GM18873 (cell line): ENCODE results near the gene C7.
"Not testable (repeated sequence)": the region's sequence is repeated elsewhere in the genome, so short reads cannot be mapped to it uniquely, and the experiment has no call there.

Source experiments
- ATAC-seq: cut with Tn5 transposase; IDR thresholded peaks from one replicate; pipeline ENCODE4 v1.9.1; 2021; ENCODE audit warnings: mild to moderate bottlenecking, moderate library complexity, moderate number of reproducible peaks; ENCODE audit not compliant: unreplicated experiment, low FRiP score

C7 gene

DNA sequence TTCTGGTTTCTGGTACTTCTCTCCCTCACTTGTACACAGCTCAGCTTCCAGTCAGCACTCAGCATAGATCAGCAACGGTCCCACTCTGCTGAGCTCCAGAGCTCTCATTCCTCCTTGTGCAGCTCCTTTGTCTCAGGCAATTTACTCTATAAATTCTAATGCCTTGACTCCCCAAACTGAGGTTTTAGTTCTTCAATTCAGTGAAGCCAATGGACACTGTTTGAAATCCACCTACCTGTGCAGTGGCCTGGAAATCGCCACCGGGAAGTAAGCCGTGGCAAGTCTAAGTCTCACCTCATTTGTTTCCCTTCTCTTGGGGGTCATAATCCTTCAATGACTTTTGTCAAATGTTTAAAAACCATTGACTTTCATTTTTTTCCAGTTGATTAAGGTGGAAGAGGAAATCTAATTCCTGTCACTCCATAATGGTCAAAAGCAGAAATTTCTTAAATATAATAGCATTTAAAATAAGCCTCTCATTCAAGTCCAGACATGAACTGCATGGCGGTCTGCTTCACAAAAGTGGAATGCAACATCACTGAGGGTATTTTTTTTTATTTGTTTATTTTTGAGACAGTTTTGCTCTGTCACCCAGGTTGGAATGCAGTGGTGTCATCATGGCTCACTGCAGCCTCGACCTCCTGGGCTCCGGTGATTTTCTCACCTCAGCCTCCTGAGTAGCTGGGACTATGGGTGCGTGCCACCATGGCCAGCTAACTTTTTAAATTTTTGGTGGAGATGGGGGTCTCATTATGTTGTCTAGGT, 79.6 kb downstream of the C7 start:
- no peak for ATAC-seq

DNA sequence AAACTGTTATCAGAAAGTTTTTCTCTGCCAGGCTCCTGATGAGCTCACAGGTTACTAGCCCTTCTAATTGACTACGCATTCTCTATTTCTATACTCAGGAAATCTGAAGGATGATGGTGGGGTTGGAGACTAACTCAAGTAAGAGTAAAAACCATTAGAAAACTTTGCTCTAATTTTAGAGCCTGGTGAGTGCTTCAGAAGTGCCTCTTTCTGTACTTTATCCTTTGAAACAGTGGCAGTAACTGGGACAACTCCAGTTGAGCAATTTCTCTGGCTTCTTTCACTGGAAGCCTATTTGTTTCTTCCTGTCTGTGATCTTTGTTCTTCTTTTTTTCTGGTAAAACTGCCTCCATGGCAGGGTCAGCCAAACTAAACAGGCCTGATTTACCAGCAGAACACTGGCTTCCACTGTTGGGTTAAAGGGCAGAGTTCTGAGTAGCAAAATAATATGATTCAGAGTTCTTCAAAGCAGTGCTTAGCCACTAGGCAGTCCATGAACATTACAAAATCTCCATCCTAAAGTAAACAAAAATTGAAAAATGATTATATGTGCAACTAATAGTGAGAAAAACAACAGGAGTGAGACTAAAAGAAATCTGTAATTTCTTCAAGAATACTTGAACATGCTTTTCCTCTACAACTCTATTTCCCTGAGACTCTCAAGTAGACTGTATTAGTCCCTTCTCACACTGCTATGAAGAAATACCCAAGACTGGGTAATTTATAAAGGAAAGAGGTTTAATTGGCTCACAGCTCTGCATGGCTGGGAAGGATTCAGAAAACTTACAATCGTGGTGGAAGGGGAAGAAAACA, 82.1 kb downstream of the C7 start:
- ATAC-seq: no peak

DNA sequence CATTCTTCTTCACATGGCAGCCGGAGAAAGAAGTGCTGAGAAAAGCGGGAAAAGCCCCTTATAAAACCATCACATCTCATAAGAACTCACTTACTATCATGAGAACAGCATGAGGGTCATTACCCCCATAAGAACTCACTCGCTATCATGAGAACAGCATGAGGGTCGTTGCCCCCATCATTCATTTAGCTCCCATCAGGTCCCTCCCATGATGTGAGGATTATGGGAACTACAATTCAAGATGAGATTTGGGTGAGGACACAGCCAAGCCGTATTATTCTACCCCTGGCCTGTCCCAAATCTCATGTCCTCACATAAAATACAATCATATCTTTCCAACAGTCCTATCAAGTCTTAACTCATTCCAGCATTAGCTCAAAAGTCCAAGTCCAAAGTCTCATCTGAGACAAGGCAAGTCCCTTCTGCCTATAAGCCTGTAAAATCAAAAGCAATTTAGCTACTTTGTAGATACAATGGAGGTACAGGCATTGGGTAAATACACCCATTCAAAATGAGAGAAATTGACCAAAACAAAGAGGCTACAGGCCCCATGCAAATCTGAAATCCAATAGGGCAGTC, 82.8 kb downstream of the C7 start:
- no peak for ATAC-seq

DNA sequence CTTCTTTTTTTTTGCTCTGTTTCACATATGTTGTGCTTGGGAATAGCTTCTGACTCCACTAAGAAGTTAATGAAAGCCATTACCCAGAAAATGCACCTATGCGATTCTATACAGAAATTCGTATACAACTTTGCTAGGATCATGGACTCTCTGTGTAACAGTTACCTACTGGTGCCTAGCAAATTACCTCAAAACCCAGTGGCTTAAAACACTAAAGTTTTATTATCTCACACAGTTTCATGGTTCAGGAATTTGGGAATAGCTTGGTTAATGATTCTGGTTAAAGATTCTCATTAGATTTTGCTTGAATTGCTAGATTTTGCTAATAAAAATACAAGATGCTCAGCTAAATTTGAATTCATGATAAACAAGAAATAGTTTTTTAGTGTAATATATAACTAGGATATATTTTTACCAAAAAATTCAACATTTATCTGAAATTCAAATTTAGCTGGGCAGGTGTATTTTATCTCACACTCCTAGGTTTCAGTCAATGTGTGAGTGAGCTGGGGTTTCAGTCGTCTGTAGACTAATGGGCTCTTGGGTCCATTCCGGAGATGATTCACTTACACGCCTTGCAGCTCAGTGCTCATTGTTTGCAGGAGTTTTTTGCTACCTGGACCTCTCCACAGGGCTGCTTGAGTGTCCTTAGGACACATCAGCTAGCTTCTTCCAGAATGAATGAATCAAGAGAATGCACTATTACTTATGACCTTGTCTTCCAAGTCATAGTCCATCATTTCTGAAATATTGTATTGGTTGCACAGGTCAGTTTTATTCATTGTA, 86.7 kb downstream of the C7 start:
- no peak for ATAC-seq

DNA sequence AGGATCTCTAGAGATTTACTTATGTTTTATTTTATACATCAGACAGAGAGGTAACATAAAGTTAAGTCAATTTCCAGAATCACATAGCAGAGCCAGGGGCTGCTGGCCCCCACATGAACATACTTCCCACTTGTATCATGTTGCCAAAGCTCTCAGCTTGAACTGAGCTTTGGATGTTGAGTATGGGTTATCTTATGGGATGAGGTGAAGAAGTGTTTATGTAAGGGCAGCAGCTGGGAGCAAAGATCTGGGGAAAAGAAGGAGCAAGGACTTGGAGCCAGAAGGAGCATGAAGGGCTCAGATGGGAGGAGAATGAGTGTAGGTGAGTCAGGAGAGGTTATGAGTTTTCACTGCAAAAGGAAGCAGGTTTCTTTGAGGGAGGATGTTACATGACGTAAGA, 89.8 kb downstream of the C7 start:
- ATAC-seq: no peak

DNA sequence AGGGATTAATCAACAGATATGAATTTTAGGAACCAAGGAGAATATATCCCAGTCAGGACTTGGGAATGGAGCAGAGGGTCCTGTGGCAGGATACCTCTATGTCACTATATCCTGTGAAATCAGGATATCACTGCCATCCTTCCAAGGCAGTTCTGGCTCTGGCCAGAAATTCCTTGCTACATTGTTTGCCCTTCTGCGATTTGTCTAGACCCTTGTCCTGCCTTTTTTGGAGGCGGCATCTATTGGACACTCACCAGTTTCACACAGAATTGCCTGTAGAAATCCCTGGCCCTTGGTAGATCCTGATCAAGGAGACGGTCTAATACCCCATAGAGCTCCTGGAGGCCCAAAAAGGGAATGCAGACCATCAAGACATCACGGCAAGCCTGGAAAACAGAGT, 90.7 kb downstream of the C7 start:
- ATAC-seq: no peak

DNA sequence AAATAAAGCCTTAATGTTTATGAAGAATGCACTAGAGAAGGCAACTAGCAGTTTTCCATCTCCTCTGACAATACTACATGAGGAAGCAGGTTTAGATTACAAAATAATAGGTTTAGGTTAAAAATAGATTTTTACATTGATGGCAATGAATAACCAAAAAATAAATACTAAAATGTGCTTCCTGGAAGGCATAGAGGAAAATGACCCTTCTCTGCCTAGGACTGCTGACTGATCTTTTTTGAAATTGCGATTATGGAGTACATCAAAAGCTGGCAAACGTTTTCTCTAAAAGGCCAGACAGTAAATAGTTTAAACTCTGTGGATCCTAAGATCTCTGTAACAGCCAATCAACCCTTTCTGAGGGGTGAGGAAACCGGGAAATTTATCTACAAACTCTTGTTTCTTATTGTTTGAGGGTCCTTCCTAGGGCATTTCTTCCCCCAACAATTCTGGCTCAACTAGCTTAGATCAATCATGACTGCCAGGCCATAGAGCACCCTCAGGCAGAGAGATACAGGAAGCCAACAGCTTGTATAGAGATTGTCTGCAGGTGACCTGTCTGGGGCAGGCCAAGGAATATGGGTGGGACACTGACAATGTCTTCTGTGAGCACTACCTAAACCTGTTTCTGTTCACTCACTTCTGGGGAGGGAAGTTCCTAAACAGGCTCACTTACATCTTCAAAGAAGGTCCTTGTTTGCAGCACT, 94.5 kb downstream of the C7 start:
- ATAC-seq: no peak

DNA sequence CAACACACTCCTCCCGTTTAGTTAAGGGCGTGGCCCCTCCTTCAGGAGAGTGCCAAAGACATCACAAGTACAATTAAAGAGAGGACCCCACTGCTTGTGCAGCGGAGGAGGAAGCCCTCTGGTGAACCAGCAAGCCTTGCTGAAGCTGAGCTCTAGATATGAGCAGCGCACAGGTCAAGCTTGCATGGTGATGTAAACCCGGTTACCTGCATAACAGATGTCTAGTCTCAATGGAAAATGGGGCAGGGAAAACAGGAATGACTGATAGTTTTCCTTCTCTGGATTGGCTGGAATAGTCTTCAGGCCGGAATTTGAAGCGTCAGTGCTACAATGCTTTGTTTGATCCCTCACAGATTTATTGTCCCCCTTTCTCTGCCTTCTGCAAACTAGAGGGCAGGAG, 95.6 kb downstream of the C7 start:
- ATAC-seq: no peak

DNA sequence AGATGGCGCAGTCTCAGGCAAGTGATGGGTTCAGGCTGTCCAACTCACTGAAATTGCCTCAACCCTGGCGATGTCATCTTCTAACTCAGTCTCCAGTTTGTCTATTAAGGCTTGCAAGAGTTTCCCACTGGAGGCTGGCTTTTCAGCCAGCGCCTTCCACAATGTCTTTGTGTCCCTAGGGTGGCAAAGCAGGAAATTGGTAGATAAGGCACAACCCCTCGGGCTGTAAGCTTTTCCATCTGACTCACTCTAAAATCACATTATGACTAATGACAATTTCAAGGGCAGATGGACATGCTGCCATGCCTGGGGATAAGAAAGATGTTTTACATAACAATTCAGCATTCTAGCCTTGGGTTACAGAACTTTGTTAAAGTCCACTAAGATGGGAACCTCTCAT, 99.9 kb downstream of the C7 start:
- no peak for ATAC-seq

DNA sequence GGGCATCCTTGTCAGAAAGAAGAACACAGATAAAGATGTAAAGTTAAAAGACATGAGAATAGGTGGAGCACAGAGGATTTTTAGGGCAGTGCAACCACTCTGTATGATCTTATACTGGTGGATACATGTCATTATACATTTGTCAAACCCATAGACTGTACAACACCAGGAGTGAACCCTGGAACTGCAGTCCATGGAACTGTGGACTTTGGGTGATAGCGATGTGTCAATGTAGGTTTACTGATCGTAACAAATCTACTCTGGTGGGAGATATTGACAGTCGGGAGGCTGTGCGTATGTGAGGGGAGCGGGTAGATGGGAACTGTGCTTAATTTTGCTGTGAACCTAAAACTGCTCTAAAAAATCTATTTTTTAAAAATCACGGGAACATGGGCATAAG, 101.3 kb downstream of the C7 start:
- no peak for ATAC-seq

DNA sequence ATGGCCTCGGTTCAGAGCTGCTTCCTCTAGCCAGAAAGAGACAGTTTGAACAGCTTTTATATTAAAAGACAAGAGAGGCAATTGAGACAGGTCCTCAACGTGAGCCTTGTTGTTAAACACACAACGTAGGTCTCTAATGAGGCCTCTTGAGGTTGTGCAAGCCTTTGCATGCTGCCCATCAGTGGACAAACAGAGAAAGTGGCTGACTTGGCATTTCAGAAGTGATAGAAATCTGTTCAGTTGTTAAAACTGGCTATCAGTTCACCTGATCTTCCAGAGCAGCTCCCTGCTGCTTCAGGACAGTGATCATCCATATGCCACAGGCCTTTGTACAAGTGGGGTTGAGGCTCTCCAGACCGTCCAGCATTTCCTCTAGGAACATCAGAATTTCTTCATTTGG, 103.0 kb downstream of the C7 start:
- ATAC-seq: no peak

DNA sequence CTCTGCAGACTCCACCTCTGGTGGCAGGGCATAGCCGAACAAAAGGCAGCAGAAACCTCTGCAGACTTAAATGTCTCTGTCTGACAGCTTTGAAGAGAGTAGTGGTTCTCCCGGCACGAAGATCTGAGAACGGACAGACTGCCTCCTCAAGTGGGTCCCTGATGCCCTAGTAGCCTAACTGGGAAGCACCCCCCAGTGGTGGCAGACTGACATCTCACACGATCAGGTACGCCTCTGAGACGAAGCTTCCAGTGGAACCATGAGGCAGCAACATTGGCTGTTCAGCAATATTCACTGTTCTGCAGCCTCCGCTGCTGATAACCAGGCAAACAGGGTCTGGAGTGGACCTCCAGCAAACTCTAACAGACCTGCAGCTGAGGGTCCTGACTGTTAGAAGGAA, 113.3 kb downstream of the C7 start:
- ATAC-seq: not testable (repeated sequence)
